Measurements from ENCODE around the gene OR2M2.

The OR2M2 gene

GRCh38 chr1:248158758-248159157, 15.9 kb upstream of the OR2M2 start:
- Histone ChIP-seq H3K9me3 (ENCODE audit: insufficient read depth, low read length) (no peaks in the 10 kb centered on the region), H3K4me3 (ENCODE audit: low read length) (no peak overlapping the region), H4K20me1 (ENCODE audit: insufficient read depth, low read length) (no peaks in the 10 kb centered on the region), H3K79me2 (ENCODE audit: low read length) (no peaks in the 10 kb centered on the region), H3K27ac (ENCODE audit: low read length) (no peak overlapping the region), H3K27me3 (ENCODE audit: low read depth, low read length) (no peaks in the 10 kb centered on the region), H3K4me2 (ENCODE audit: low read length) (no peak overlapping the region), H2AFZ (ENCODE audit: low read depth, low read length) (no peak overlapping the region), H3K4me1 (ENCODE audit: low read length) (no peaks in the 10 kb centered on the region), H3K36me3 (replicated peaks; ENCODE audit: low read depth, low read length) (no peaks in the 10 kb centered on the region), H3K9ac (ENCODE audit: low read length) (no peak overlapping the region)
- TF ChIP-seq EZH2phosphoT487 (IDR thresholded peaks at IDR 0.05; ENCODE audit: low read depth) (no peak), CTCF (IDR thresholded peaks at IDR 0.05; ENCODE audit: low read depth, low read length) (no peak)

GRCh38 chr1:248164031-248164430, 10.6 kb upstream of the OR2M2 start:
- Histone ChIP-seq H3K4me3 (ENCODE audit: low read length) (no peak overlapping the region), H3K4me1 (ENCODE audit: low read length) (no peaks in the 10 kb centered on the region), H3K79me2 (ENCODE audit: low read length) (no peaks in the 10 kb centered on the region), H4K20me1 (ENCODE audit: insufficient read depth, low read length) (no peaks in the 10 kb centered on the region), H3K9me3 (ENCODE audit: insufficient read depth, low read length) (no peaks in the 10 kb centered on the region), H3K9ac (ENCODE audit: low read length) (no peak overlapping the region), H3K4me2 (ENCODE audit: low read length) (no peak overlapping the region), H3K36me3 (replicated peaks; ENCODE audit: low read depth, low read length) (no peaks in the 10 kb centered on the region), H2AFZ (ENCODE audit: low read depth, low read length) (no peak overlapping the region), H3K27ac (ENCODE audit: low read length) (no peak overlapping the region), H3K27me3 (ENCODE audit: low read depth, low read length) (no peaks in the 10 kb centered on the region)
- TF ChIP-seq EZH2phosphoT487 (IDR thresholded peaks at IDR 0.05; ENCODE audit: low read depth) (no peak), CTCF (IDR thresholded peaks at IDR 0.05; ENCODE audit: low read depth, low read length) (no peak)

- TF ChIP-seq EZH2phosphoT487 (IDR thresholded peaks at IDR 0.05; ENCODE audit: low read depth) (no peak), CTCF (IDR thresholded peaks at IDR 0.05; ENCODE audit: low read depth, low read length) (no peak)
- Histone ChIP-seq H3K4me3 (ENCODE audit: low read length) (no peak overlapping the region), H2AFZ (ENCODE audit: low read depth, low read length) (no peak overlapping the region)
Measured at GRCh38 chr1:248165186-248165585, 9.4 kb upstream of the OR2M2 start.

DNA sequence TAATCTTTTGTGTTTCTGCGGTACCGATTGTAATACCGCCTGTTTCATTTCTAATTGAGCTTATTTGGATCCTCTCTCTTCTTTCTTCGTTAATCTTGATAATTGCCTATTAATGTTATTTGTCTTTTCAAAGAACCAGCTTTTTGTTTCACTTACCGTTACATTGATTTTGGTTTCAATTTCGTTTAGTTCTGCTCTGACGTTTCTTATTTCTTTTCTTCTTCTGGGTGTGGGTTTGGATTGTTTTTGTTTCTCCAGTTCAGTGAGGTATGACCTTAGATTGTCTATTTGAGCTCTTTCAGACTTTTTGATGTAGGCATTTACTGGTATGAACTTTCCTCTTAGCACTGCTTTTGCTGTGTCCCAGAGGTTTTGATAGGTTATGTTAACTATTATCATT, 9.4 kb downstream of the OR2M2 start:
- no peaks in the 10 kb centered on the region for H3K27me3 ChIP-seq (ENCODE audit: low read depth, low read length)
- no peaks in the 10 kb centered on the region for H3K36me3 ChIP-seq (replicated peaks; ENCODE audit: low read depth, low read length)
- H3K9me3 ChIP-seq (ENCODE audit: insufficient read depth, low read length), result no peaks in the 10 kb centered on the region
- H3K79me2 ChIP-seq (ENCODE audit: low read length), result no peaks in the 10 kb centered on the region
- no peak overlapping the region for H3K9ac ChIP-seq (ENCODE audit: low read length)
- H2AFZ ChIP-seq (ENCODE audit: low read depth, low read length), result no peak overlapping the region
- no peaks in the 10 kb centered on the region for H4K20me1 ChIP-seq (ENCODE audit: insufficient read depth, low read length)
- no peaks in the 10 kb centered on the region for H3K4me1 ChIP-seq (ENCODE audit: low read length)
- no peak for TF ChIP-seq CTCF (IDR thresholded peaks at IDR 0.05; ENCODE audit: low read depth, low read length)
- no peak for TF ChIP-seq EZH2phosphoT487 (IDR thresholded peaks at IDR 0.05; ENCODE audit: low read depth)
- H3K4me2 ChIP-seq (ENCODE audit: low read length), result no peak overlapping the region
- H3K27ac ChIP-seq (ENCODE audit: low read length), result no peak overlapping the region
- no peak overlapping the region for H3K4me3 ChIP-seq (ENCODE audit: low read length)

More at GRCh38 chr1:248165186-248165585, 9.4 kb upstream of the OR2M2 start:
- no peaks in the 10 kb centered on the region for H3K4me1 ChIP-seq (ENCODE audit: low read length)
- H3K27me3 ChIP-seq (ENCODE audit: low read depth, low read length), result no peaks in the 10 kb centered on the region
- H3K9me3 ChIP-seq (ENCODE audit: insufficient read depth, low read length), result no peaks in the 10 kb centered on the region
- H3K36me3 ChIP-seq (replicated peaks; ENCODE audit: low read depth, low read length), result no peaks in the 10 kb centered on the region
- H3K79me2 ChIP-seq (ENCODE audit: low read length), result no peaks in the 10 kb centered on the region
- H3K4me2 ChIP-seq (ENCODE audit: low read length), result no peak overlapping the region
- no peaks in the 10 kb centered on the region for H4K20me1 ChIP-seq (ENCODE audit: insufficient read depth, low read length)
- no peak overlapping the region for H3K9ac ChIP-seq (ENCODE audit: low read length)
- H3K27ac ChIP-seq (ENCODE audit: low read length), result no peak overlapping the region
